ENCODE data around the gene ATRIP. TPM values are rescaled to one million over a fixed set of nuclear protein-coding genes. Genes with fewer than 3 reads are reported as not detected.
A peak's percentile ranks its signal among the peaks of the same experiment; 100 is the strongest.

The ATRIP gene
- total and polyA plus RNA-seq, 2 of the 8 experiments (the other 6 are each of a cell fraction or from before 2014, with no cell fraction given) = 18.5 to 20.2 TPM

DNA sequence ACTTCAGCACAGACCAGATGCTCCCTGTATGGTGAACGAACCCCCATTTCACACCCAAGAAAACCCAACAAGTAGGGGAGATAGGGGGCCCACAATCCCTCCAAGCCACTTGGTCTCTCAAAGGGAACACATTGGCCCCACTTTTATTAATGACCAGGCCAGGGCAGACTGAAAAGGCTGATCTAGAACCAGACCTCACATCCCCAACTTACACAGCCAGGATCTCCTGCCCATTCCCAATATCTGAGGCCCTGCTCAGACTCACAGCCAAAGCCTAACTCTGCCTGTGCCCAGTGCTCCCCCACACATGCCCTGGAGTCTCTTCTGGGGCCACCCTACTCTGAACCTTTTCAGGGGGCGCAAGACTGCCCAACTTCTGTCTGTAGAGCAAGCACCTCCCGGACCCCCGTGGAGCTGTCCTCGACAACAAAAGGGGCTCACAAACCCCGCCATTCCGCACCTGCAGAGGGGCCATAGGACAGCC is 18.4 kb upstream of the ATRIP start:
- CTCF ChIA-PET (ENCODE audit: partially characterized antibody) = interaction anchor here (0.6 to 5.4 kb wide), 4 partner anchors 8 to 28 kb away, joined by 3 to 34 read pairs (median 20); no protein-coding TSS in a partner anchor
- Histone ChIP-seq H3K79me1 (ENCODE audit: low read depth, low read length) (peaks cover 37% of the 10 kb centered on the region), H2BK5ac (ENCODE audit: low read depth, low read length) (peak overlapping the region; percentile 82), H3K27ac (ENCODE audit: low read depth, low read length) (0 out of 2 replicates have a peak overlapping the region, but pooled peaks have one; percentile 34), H3K4me1 (replicated peaks in 1 of 4; ENCODE audit: control insufficient read depth in 3 of 4, insufficient read depth in 4 of 4, low read length in 3 of 4) (peaks cover 7 to 43% (median 22%) of the 10 kb centered on the region in 4 experiments), H2BK120ac (replicated peaks; ENCODE audit: low read depth, low read length) (no peak overlapping the region), H3K4me2 (ENCODE audit: insufficient read depth in 1 of 2, low read depth in 2 of 2, low read length in 2 of 2) (peak overlapping the region; percentile 91 to 98), H3K9ac (replicated peaks in 1 of 4; ENCODE audit: extremely low read depth in 1 of 4, low read depth in 3 of 4, low read length in 3 of 4) (peak overlapping the region in 3 of 4 experiments; percentile 67 to 96 (median 93); a peak in 6 of 7 replicates), H2BK12ac (ENCODE audit: low read depth, low read length) (peak overlapping the region; percentile 33; the same call in 1 of the 2 replicates), H4K91ac (replicated peaks; ENCODE audit: insufficient read length, low read length) (peak overlapping the region; percentile 53), H3K4ac (replicated peaks; ENCODE audit: insufficient read length, low read depth, low read length) (peak overlapping the region; percentile 58), H2BK15ac (ENCODE audit: low read length) (peak overlapping the region; percentile 88; the same call in 1 of the 2 replicates), H3K18ac (ENCODE audit: extremely low read depth, low read length) (peak overlapping the region; percentile 84), H4K20me1 (replicated peaks in 1 of 2; ENCODE audit: control insufficient read depth in 1 of 2, insufficient read depth in 2 of 2, low read length in 2 of 2) (peaks cover 13 to 25% of the 10 kb centered on the region in 2 experiments), H3K36me3 (ENCODE audit: control insufficient read depth in 2 of 4, insufficient read depth in 4 of 4, low read length in 3 of 4) (peaks cover 6 to 16% (median 11%) of the 10 kb centered on the region in 4 experiments; a peak in 7 of 8 replicates), H2AK5ac (ENCODE audit: low read depth, low read length) (peak overlapping the region; percentile 90; the same call in 1 of the 2 replicates), H2BK20ac (ENCODE audit: low read length) (no peak overlapping the region; the same call in 1 of the 2 replicates), H3K23ac (ENCODE audit: insufficient read length) (no peak overlapping the region), H3K56ac (replicated peaks; ENCODE audit: insufficient read length, low read depth, low read length) (no peak overlapping the region), H3K27me3 (replicated peaks in 1 of 4; ENCODE audit: control insufficient read depth in 3 of 4, extremely low read depth in 1 of 4, insufficient read depth in 3 of 4, low read length in 3 of 4) (no peaks in the 10 kb centered on the region), H3K23me2 (ENCODE audit: low read depth, low read length) (peaks cover 13% of the 10 kb centered on the region), H3K4me3 (ENCODE audit: extremely low read depth in 1 of 4, insufficient read depth in 2 of 4, low read depth in 3 of 4, low read length in 4 of 4) (peak overlapping the region; percentile 66 to 85 (median 76)), H2AFZ (ENCODE audit: low read length) (no peak overlapping the region), H3K14ac (ENCODE audit: insufficient read length) (no peak overlapping the region), H4K5ac (ENCODE audit: insufficient read length, low read depth, low read length) (no peak overlapping the region), H4K8ac (ENCODE audit: extremely low read depth, insufficient read depth, low read length) (peak overlapping the region; percentile 74; the same call in 1 of the 2 replicates), H3K79me2 (ENCODE audit: control insufficient read depth in 1 of 2, insufficient read depth in 2 of 2, low read length in 2 of 2) (peaks cover 32 to 69% of the 10 kb centered on the region in 2 experiments), H3K9me3 (ENCODE audit: insufficient read depth in 2 of 2, low read depth in 1 of 2, low read length in 1 of 2) (no peaks in the 10 kb centered on the region)
- WGBS, 2 experiments (ENCODE audit: extremely low coverage in 1 of 2, insufficient coverage in 1 of 2, insufficient read length in 1 of 2, insufficient replicate concordance in 2 of 2, low coverage in 1 of 2, low lambda C conversion rate in 2 of 2, missing lambda C conversion rate in 1 of 2) = 14% methylated on average over 7 of the region's 7 CpGs; no CpG with 5 or more reads in 1 of the 2 experiments
- DNase-seq (ENCODE audit: low read depth in 1 of 2, low spot score in 2 of 2) (peak in 1 of 2 experiments; percentile 73), FAIRE-seq (no peak)
- POLR2A ChIA-PET (ENCODE audit: partially characterized antibody) = interaction anchor here (0.8 to 31.5 kb wide), 27 partner anchors 9 to 239 kb away, joined by 3 to 650 read pairs (median 5); partner anchors contain the start of genes ATRIP, CCDC51, FBXW12 and PFKFB4
- TF ChIP-seq BACH1 (IDR thresholded peaks at IDR 0.05; ENCODE audit: low read length) (no peak), CBX8 (IDR thresholded peaks at IDR 0.05; ENCODE audit: borderline replicate concordance, low read depth, low read length) (no peak), SP1 (IDR thresholded peaks at IDR 0.05; ENCODE audit: low read depth, low read length) (no peak), CREB1 (IDR thresholded peaks at IDR 0.05) (no peak), CBX5 (IDR thresholded peaks at IDR 0.05; ENCODE audit: low read depth, low read length) (no peak), RXRA (IDR thresholded peaks at IDR 0.05; ENCODE audit: insufficient read depth, low read depth, low read length) (no peak), ZNF274 (IDR thresholded peaks at IDR 0.05; ENCODE audit: borderline replicate concordance, extremely low read depth, low read length) (no peak), PHF8 (conservative IDR thresholded peaks at IDR 0.05; ENCODE audit: low read depth, low read length) (no peak), SRF (IDR thresholded peaks at IDR 0.05; ENCODE audit: low read depth, low read length) (no peak), NANOG (IDR thresholded peaks at IDR 0.05; ENCODE audit: insufficient read depth, low read depth, low read length, poor library complexity, severe bottlenecking) (no peak)
- TF ChIP-seq, protein P1, sequence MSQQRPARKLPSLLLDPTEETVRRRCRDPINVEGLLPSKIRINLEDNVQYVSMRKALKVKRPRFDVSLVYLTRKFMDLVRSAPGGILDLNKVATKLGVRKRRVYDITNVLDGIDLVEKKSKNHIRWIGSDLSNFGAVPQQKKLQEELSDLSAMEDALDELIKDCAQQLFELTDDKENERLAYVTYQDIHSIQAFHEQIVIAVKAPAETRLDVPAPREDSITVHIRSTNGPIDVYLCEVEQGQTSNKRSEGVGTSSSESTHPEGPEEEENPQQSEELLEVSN (IDR thresholded peaks at IDR 0.05) = peak; percentile 33; the same call in 1 of the 2 replicates
- TF ChIP-seq, protein P2, sequence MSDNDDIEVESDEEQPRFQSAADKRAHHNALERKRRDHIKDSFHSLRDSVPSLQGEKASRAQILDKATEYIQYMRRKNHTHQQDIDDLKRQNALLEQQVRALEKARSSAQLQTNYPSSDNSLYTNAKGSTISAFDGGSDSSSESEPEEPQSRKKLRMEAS (IDR thresholded peaks at IDR 0.05) = peak; percentile 15; the same call in 1 of the 2 replicates

Measured in H1 (cell line).